DMS153 (cell line): Measurements from ENCODE around the gene APOA4.

Source experiments
- DNase-seq: peaks from one replicate; lab custom pipeline; 2025; lab: John Stamatoyannopoulos, UW

Gene APOA4

GRCh38 chr11:116775975-116776374 is 47.1 kb downstream of the APOA4 start:
- DNase-seq, result no peak

DNA sequence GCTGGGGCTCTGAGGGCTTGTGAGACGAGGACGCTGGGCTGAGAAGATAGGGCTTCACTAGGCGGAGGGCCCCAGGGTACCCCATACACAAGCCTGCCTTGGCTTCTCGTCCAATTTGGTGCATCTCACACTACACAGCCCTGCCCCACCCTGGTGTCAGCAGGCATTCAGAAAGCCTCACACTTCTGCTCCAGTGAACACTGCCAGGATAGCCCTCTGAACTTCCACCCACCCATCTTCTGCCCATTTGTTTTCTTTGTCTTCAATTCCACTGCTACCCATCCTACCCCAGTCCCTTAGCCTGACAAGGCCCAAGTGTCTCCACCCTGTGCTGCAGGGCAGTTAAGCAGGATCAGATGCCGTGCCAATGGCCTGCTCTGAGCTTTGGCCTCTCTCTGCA is 48.4 kb downstream of the APOA4 start:
- DNase-seq, result no peak

- no peak for DNase-seq
Observed at GRCh38 chr11:116773203-116774097, 49.7 kb downstream of the APOA4 start.

GRCh38 chr11:116772443-116773202 is 50.5 kb downstream of the APOA4 start, which contains the start of gene BUD13:
Gene BUD13, minus strand, starts transcription at chr11:116772987. Its CDS starts 23 bp downstream, at chr11:116772964.
- DNase-seq, result peak; percentile 74

DNA sequence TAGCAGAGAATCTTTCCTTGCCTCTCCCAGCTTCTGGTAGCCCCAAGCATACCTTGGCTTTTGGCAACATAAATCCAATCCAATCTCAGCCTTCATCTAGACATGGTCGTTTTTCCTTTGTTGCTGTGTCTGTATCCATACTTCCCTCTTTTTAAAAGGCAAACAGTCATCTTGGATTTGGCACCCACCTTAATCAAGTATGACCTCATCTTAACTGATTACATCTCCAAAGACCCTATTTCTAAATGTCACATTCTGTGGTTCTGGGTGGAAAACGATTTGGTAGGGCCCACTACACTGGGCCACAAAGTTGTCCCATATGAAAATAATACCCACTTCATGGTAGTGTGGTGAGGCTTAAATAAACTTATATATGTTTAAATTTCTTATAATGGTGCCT is 51.2 kb downstream of the APOA4 start:
- no peak for DNase-seq
